Astrocyte (in vitro differentiated cells and primary cell): ENCODE data around the gene KRCC1. TPM values are rescaled to one million over a fixed set of nuclear protein-coding genes. Genes with fewer than 3 reads are reported as not detected.
"Not testable (repeated sequence)": the region's sequence is repeated elsewhere in the genome, so short reads cannot be mapped to it uniquely, and the experiment has no call there.

ENCODE experiments used
- DNase-seq: peaks from one replicate; pipeline ENCODE4 v3.0.0-alpha.2; 2010; ENCODE audit warnings: low read depth
- FAIRE-seq: peaks from 2 replicates; lab custom pipeline; 2011; peaks lifted over from hg19 to GRCh38; lab: Jason Lieb, UNC
- H2AFZ ChIP-seq: 2 replicates; pipeline ENCODE4 v1.6.0; 2012; ENCODE audit warnings: low read depth, low read length, inconsistent platforms
- H3K27ac ChIP-seq: 2 replicates; pipeline ENCODE4 v1.5.1; 2011; ENCODE audit warnings: low read depth, low read length, inconsistent platforms
- H3K27me3 ChIP-seq: 2 replicates; pipeline ENCODE4 v1.6.0; 2011; ENCODE audit warnings: low read length, inconsistent platforms; ENCODE audit not compliant: insufficient read depth
- H3K36me3 ChIP-seq: 2 replicates; pipeline ENCODE4 v1.5.1; 2011; ENCODE audit warnings: low read length, inconsistent platforms; ENCODE audit not compliant: insufficient read depth
- H3K4me1 ChIP-seq: 2 replicates; pipeline ENCODE4 v1.5.1; 2011; ENCODE audit warnings: low read length, inconsistent platforms; ENCODE audit not compliant: insufficient read depth
- H3K4me2 ChIP-seq: 2 replicates; pipeline ENCODE4 v1.6.0; 2012; ENCODE audit warnings: low read length, inconsistent platforms
- H3K4me3 ChIP-seq: 2 replicates; pipeline ENCODE4 v1.5.1; 2011; ENCODE audit warnings: low read depth, mild to moderate bottlenecking, low read length, inconsistent platforms; ENCODE audit not compliant: insufficient read depth
- H3K79me2 ChIP-seq: 2 replicates; pipeline ENCODE4 v1.6.0; 2012; ENCODE audit warnings: mild to moderate bottlenecking, low read length, inconsistent platforms; ENCODE audit not compliant: insufficient read depth
- H3K9ac ChIP-seq: 2 replicates; pipeline ENCODE4 v1.6.0; 2012; ENCODE audit warnings: mild to moderate bottlenecking, low read length, inconsistent platforms
- H3K9me3 ChIP-seq: 2 replicates; pipeline ENCODE4 v1.5.1; 2012; ENCODE audit warnings: low read depth, mild to moderate bottlenecking, low read length, inconsistent platforms; ENCODE audit not compliant: insufficient read depth
- H4K20me1 ChIP-seq: 2 replicates; pipeline ENCODE4 v1.6.0; 2012; ENCODE audit warnings: low read length, inconsistent platforms; ENCODE audit not compliant: insufficient read depth
- H3K27ac Mint-ChIP-seq: one replicate; pipeline ENCODE4 v1.8.0; 2021; ENCODE audit warnings: mild to moderate bottlenecking, mixed read lengths; ENCODE audit not compliant: unreplicated experiment
- H3K27me3 Mint-ChIP-seq: one replicate; pipeline ENCODE4 v1.8.0; 2021; ENCODE audit warnings: low read depth, mixed read lengths; ENCODE audit not compliant: unreplicated experiment
- H3K36me3 Mint-ChIP-seq: one replicate; pipeline ENCODE4 v1.8.0; 2021; ENCODE audit warnings: low read depth, mixed read lengths; ENCODE audit not compliant: unreplicated experiment
- H3K4me1 Mint-ChIP-seq: one replicate; pipeline ENCODE4 v1.8.0; 2021; ENCODE audit warnings: low read depth, mixed read lengths; ENCODE audit not compliant: unreplicated experiment
- H3K4me3 Mint-ChIP-seq: one replicate; pipeline ENCODE4 v1.8.0; 2021; ENCODE audit warnings: mild to moderate bottlenecking, moderate library complexity, mixed read lengths; ENCODE audit not compliant: unreplicated experiment
- H3K9me3 Mint-ChIP-seq: one replicate; pipeline ENCODE4 v1.8.0; 2021; ENCODE audit warnings: mild to moderate bottlenecking, mixed read lengths; ENCODE audit not compliant: unreplicated experiment
- EZH2 ChIP-seq: IDR thresholded peaks from 2 replicates; pipeline ENCODE4 v1.6.1; 2012; ENCODE audit warnings: mild to moderate bottlenecking, low read length, inconsistent platforms; ENCODE audit not compliant: insufficient read depth
- total RNA-seq: library from RNA; stranded (reverse); gene quantifications from 2 replicates; pipeline ENCODE4 v1.2.1, GENCODE V29; 2021
- TF ChIP-seq, protein P1 (sequence below): IDR thresholded peaks from 2 replicates; pipeline ENCODE4 v1.5.1; 2011; ENCODE audit warnings: low read depth, mild to moderate bottlenecking, inconsistent platforms, low read length, moderate library complexity; ENCODE audit not compliant: insufficient read depth

KRCC1 gene
- total RNA-seq, 1 donor from 2014 or later = 17.7 TPM

DNA sequence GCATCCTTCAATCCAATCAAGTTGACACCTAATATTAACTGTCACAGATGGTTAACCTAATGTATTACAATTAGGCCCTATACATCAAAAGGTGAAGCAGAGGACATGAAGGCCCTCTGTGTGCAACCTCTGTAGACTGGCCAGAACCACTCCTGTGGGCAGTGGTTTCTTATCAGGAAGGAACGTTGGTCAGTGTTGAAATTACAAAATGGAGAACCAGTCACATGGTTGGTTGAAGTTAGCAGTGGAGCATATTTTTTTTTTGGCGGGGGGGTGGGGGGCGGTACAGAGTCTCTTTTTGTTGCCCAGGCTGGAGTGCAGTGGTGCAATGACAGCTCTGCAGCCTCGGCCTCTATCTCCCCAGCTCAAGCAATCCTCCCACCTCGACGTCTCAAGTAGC lies 59.0 kb downstream of the KRCC1 start:
- Histone ChIP-seq H3K36me3 (no peaks in the 10 kb centered on the region), H3K4me2 (no peak overlapping the region), H3K27me3 (no peaks in the 10 kb centered on the region), H3K9me3 (no peaks in the 10 kb centered on the region), H3K79me2 (no peaks in the 10 kb centered on the region), H3K27ac (no peak overlapping the region), H3K9ac (no peak overlapping the region), H4K20me1 (no peaks in the 10 kb centered on the region), H3K4me1 (no peaks in the 10 kb centered on the region), H2AFZ (no peak overlapping the region), H3K4me3 (no peak overlapping the region)
- no peak for FAIRE-seq
- Mint-ChIP-seq H3K4me1 (no peaks in the 10 kb centered on the region), H3K27ac (no peak overlapping the region), H3K27me3 (peaks cover 2% of the 10 kb centered on the region), H3K4me3 (no peak overlapping the region), H3K36me3 (no peaks in the 10 kb centered on the region), H3K9me3 (no peaks in the 10 kb centered on the region)
- no peak for DNase-seq
- no peak for TF ChIP-seq EZH2
- TF ChIP-seq, protein P1, sequence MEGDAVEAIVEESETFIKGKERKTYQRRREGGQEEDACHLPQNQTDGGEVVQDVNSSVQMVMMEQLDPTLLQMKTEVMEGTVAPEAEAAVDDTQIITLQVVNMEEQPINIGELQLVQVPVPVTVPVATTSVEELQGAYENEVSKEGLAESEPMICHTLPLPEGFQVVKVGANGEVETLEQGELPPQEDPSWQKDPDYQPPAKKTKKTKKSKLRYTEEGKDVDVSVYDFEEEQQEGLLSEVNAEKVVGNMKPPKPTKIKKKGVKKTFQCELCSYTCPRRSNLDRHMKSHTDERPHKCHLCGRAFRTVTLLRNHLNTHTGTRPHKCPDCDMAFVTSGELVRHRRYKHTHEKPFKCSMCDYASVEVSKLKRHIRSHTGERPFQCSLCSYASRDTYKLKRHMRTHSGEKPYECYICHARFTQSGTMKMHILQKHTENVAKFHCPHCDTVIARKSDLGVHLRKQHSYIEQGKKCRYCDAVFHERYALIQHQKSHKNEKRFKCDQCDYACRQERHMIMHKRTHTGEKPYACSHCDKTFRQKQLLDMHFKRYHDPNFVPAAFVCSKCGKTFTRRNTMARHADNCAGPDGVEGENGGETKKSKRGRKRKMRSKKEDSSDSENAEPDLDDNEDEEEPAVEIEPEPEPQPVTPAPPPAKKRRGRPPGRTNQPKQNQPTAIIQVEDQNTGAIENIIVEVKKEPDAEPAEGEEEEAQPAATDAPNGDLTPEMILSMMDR = no peak

- Histone ChIP-seq H3K27me3 (no peaks in the 10 kb centered on the region), H3K27ac (no peak overlapping the region), H2AFZ (no peak overlapping the region), H3K9ac (no peak overlapping the region), H3K4me1 (no peaks in the 10 kb centered on the region), H3K9me3 (no peaks in the 10 kb centered on the region), H4K20me1 (no peaks in the 10 kb centered on the region), H3K36me3 (no peaks in the 10 kb centered on the region), H3K4me3 (no peak overlapping the region), H3K4me2 (no peak overlapping the region), H3K79me2 (no peaks in the 10 kb centered on the region)
- H3K36me3 Mint-ChIP-seq = no peaks in the 10 kb centered on the region
- FAIRE-seq (no peak), DNase-seq (no peak)
- H3K9me3 Mint-ChIP-seq = no peaks in the 10 kb centered on the region
- TF ChIP-seq, protein P1 = no peak
- TF ChIP-seq EZH2 = no peak
- no peak overlapping the region for H3K27ac Mint-ChIP-seq
- no peak overlapping the region for H3K4me3 Mint-ChIP-seq
- H3K4me1 Mint-ChIP-seq = no peaks in the 10 kb centered on the region
- H3K27me3 Mint-ChIP-seq = peaks cover 2% of the 10 kb centered on the region
Observed at GRCh38 chr2:87995756-87996155, 59.8 kb downstream of the KRCC1 start.

DNA sequence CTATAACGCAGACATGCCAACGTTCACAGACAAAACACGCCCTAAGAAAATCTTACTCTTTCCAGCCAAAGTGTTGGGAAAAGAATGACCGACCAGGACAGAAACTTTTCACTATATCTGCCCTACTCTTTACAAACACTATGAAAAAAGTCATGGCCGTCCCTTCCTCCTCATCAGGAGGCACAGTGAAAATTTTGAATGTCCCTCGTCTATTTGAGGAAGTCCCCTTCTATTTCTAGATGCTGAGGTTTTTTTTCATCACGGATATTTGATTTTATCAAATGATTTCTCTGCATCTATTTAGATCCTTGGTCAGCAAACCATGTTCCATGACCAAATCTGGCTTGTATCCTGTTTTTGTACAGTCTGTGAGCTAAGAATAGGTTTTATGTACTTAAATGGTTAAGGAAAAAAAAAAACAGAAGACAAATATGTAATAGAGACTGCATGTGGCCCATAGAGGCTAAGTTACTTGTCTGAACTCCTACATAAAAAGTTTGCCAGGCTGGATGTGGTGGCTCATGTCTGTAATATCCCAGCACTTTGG lies 61.2 kb downstream of the KRCC1 start:
- not testable (repeated sequence) for H3K4me3 ChIP-seq, H3K4me2 ChIP-seq, H3K27me3 Mint-ChIP-seq, H3K27ac Mint-ChIP-seq, H3K9ac ChIP-seq, DNase-seq, H3K4me1 ChIP-seq, H3K27ac ChIP-seq, H3K36me3 ChIP-seq, H3K4me3 Mint-ChIP-seq, H3K27me3 ChIP-seq, H3K36me3 Mint-ChIP-seq, H4K20me1 ChIP-seq, FAIRE-seq, H3K9me3 ChIP-seq, H3K79me2 ChIP-seq, H3K9me3 Mint-ChIP-seq, H2AFZ ChIP-seq, H3K4me1 Mint-ChIP-seq

DNA sequence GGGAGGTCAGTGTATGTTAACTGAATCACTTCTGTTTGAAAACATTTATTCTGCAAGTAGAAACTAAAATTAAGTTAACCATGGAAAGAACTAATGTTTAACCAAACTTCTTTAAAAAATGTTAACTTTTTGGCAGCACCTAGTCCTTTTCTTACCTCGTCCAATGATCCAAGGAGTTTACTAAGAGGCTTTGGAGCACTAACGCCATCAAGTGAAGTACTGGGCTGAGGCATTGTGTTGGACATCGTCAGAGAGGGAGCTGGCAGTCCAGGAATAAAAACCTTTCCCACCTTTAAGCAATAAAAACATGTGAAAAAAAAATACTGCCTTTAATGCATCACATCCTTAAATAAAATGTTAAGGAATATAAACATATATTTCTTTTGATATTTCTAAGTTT lies 63.0 kb downstream of the KRCC1 start:
- H3K36me3 Mint-ChIP-seq, DNase-seq, FAIRE-seq: not testable (repeated sequence)

GRCh38 chr2:87987473-87987872 lies 68.1 kb downstream of the KRCC1 start:
- not testable (repeated sequence) for H3K4me2 ChIP-seq, DNase-seq, H3K27me3 Mint-ChIP-seq, H2AFZ ChIP-seq, H3K27me3 ChIP-seq, H4K20me1 ChIP-seq, H3K36me3 Mint-ChIP-seq, H3K4me3 Mint-ChIP-seq, H3K9ac ChIP-seq, H3K27ac Mint-ChIP-seq, H3K9me3 ChIP-seq, H3K79me2 ChIP-seq, H3K4me1 ChIP-seq, H3K27ac ChIP-seq, H3K4me3 ChIP-seq, H3K36me3 ChIP-seq, H3K9me3 Mint-ChIP-seq, H3K4me1 Mint-ChIP-seq, FAIRE-seq

More for the DNA sequence above, 63.0 kb downstream of the KRCC1 start:
- not testable (repeated sequence) for H3K27ac ChIP-seq, H3K4me1 ChIP-seq, H3K9me3 ChIP-seq, H3K79me2 ChIP-seq, H3K27ac Mint-ChIP-seq, H3K27me3 Mint-ChIP-seq, H4K20me1 ChIP-seq, H3K36me3 ChIP-seq, H3K4me3 ChIP-seq, H3K9ac ChIP-seq, H3K4me1 Mint-ChIP-seq, H3K4me2 ChIP-seq, H2AFZ ChIP-seq, H3K4me3 Mint-ChIP-seq, H3K27me3 ChIP-seq, H3K9me3 Mint-ChIP-seq
